ENCODE data around the gene FOXO1. TPM values are rescaled to one million over a fixed set of nuclear protein-coding genes. Genes with fewer than 3 reads are reported as not detected.

The FOXO1 gene
- total and polyA plus RNA-seq, 9 of the 15 experiments (the other 6 are each of a cell fraction or from before 2014, with no cell fraction given) = 0.04 to 0.73 (median 0.20) TPM

DNA sequence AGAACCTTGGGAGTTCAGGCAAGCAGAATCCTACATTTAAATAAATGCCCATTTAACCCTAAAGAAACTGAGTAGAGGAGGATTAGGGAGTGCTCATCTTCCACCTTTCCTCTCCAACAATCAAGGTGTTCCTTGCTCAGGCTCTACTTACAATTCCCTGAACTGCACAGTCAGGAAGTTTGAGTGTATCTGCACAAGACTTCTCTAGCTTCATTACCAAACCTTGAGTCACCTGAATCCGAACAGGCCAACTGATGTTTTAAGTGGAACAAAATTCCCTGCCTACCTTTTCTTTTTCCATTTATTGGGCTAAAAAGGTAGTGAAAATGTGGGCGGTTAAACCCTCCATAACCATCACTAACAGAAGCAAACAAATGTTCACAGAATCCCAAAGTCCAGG, 78.3 kb downstream of the FOXO1 start:
- no peak overlapping the region for H3K4me3 ChIP-seq
- H3K4me2 ChIP-seq (ENCODE audit: insufficient read depth, low read length) = no peak overlapping the region
- H3K27me3 ChIP-seq (ENCODE audit: control insufficient read depth in 2 of 2, insufficient read depth in 2 of 2, low read length in 2 of 2) = no peaks in the 10 kb centered on the region
- WGBS (ENCODE audit: insufficient coverage, low coverage, missing lambda C conversion rate) = 7% methylated on average over 2 of the region's 2 CpGs
- no peak overlapping the region for H2AFZ ChIP-seq (ENCODE audit: low read depth, low read length)
- BruUV-seq (replicated peaks) = no TSS peak
- TF ChIP-seq CSDE1 (IDR thresholded peaks at IDR 0.05) (no peak), KDM5B (IDR thresholded peaks at IDR 0.05; ENCODE audit: insufficient replicate concordance, low read depth, low read length) (no peak), FOXA1 (IDR thresholded peaks at IDR 0.05; ENCODE audit: borderline replicate concordance) (no peak), THRAP3 (IDR thresholded peaks at IDR 0.05; ENCODE audit: borderline replicate concordance) (no peak), SRSF3 (IDR thresholded peaks at IDR 0.05; ENCODE audit: insufficient read depth, low read length) (no peak)
- TF ChIP-seq, protein P1, sequence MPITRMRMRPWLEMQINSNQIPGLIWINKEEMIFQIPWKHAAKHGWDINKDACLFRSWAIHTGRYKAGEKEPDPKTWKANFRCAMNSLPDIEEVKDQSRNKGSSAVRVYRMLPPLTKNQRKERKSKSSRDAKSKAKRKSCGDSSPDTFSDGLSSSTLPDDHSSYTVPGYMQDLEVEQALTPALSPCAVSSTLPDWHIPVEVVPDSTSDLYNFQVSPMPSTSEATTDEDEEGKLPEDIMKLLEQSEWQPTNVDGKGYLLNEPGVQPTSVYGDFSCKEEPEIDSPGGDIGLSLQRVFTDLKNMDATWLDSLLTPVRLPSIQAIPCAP (CRISPR knock-in tag; IDR thresholded peaks at IDR 0.05; ENCODE audit: borderline replicate concordance) = no peak
- TF ChIP-seq, protein P2, sequence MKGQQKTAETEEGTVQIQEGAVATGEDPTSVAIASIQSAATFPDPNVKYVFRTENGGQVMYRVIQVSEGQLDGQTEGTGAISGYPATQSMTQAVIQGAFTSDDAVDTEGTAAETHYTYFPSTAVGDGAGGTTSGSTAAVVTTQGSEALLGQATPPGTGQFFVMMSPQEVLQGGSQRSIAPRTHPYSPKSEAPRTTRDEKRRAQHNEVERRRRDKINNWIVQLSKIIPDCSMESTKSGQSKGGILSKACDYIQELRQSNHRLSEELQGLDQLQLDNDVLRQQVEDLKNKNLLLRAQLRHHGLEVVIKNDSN (CRISPR knock-in tag; IDR thresholded peaks at IDR 0.05) = no peak
- TF ChIP-seq, protein P3, sequence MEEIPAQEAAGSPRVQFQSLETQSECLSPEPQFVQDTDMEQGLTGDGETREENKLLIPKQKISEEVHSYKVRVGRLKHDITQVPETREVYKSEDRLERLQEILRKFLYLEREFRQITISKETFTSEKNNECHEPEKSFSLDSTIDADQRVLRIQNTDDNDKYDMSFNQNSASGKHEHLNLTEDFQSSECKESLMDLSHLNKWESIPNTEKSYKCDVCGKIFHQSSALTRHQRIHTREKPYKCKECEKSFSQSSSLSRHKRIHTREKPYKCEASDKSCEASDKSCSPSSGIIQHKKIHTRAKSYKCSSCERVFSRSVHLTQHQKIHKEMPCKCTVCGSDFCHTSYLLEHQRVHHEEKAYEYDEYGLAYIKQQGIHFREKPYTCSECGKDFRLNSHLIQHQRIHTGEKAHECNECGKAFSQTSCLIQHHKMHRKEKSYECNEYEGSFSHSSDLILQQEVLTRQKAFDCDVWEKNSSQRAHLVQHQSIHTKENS (CRISPR knock-in tag; IDR thresholded peaks at IDR 0.05) = no peak
- TF ChIP-seq, protein P4, sequence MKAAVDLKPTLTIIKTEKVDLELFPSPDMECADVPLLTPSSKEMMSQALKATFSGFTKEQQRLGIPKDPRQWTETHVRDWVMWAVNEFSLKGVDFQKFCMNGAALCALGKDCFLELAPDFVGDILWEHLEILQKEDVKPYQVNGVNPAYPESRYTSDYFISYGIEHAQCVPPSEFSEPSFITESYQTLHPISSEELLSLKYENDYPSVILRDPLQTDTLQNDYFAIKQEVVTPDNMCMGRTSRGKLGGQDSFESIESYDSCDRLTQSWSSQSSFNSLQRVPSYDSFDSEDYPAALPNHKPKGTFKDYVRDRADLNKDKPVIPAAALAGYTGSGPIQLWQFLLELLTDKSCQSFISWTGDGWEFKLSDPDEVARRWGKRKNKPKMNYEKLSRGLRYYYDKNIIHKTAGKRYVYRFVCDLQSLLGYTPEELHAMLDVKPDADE (conservative IDR thresholded peaks at IDR 0.05; ENCODE audit: control insufficient read depth, low read depth, low read length) = no peak
- no peaks in the 10 kb centered on the region for H4K20me1 ChIP-seq (replicated peaks; ENCODE audit: control insufficient read depth, insufficient read depth, low read length)
- in situ Hi-C loops (cut with MboI) (no loop called here), intact Hi-C loops (cut with micrococcal nuclease) (no loop called here)
- no peaks in the 10 kb centered on the region for H3K9me1 ChIP-seq (ENCODE audit: control insufficient read depth, insufficient read depth, low read length)
- FAIRE-seq (no peak), DNase-seq (ENCODE audit: extremely low read depth in 1 of 4, low spot score in 3 of 4) (no peak), ATAC-seq (no peak)
- ChIA-PET CTCF (ENCODE audit: low intra/inter-chr PET ratio) (no interaction called here), POLR2A (no interaction called here)
- H3K4me1 ChIP-seq (replicated peaks in 1 of 2; ENCODE audit: control insufficient read depth in 2 of 2, insufficient read depth in 2 of 2, low read length in 2 of 2) = no peaks in the 10 kb centered on the region
- H3K9ac ChIP-seq (ENCODE audit: insufficient read depth in 1 of 2, low read depth in 2 of 2, low read length in 2 of 2) = no peak overlapping the region
- H3K79me2 ChIP-seq (ENCODE audit: control insufficient read depth, insufficient read depth, low read length) = no peaks in the 10 kb centered on the region
- H3K27ac ChIP-seq (ENCODE audit: extremely low read depth, low read depth, low read length) = no peak overlapping the region
- H3K36me3 ChIP-seq (ENCODE audit: control insufficient read depth, insufficient read depth, low read length) = no peaks in the 10 kb centered on the region
- no peaks in the 10 kb centered on the region for H3K9me3 ChIP-seq (replicated peaks; ENCODE audit: control insufficient read depth, insufficient read depth, low read depth, low read length)
